MM.1S (cell line): ENCODE results near the gene CCDC63.

Experiments used
- DNase-seq: peaks from one replicate; pipeline ENCODE4 v3.0.0-alpha.2; 2015
- H2AFZ ChIP-seq: fragments of 300-600 bp; sonication (generic); 2 replicates; pipeline ENCODE4 v1.6.0; 2016; ENCODE audit warnings: antibody characterized with exemption, low read length
- H3F3A ChIP-seq: fragments of 300-600 bp; sonication (generic); 2 replicates; pipeline ENCODE4 v1.6.1; 2016; ENCODE audit warnings: mild to moderate bottlenecking, antibody characterized with exemption, low read length, moderate library complexity, mixed read lengths; ENCODE audit not compliant: insufficient read depth
- H3K27ac ChIP-seq: fragments of 300-600 bp; sonication (generic); 2 replicates; pipeline ENCODE4 v1.5.1; 2016; ENCODE audit warnings: mild to moderate bottlenecking, low read length
- H3K27me3 ChIP-seq: fragments of 300-600 bp; sonication (generic); replicated peaks from 2 replicates; pipeline ENCODE4 v1.6.0; 2016; ENCODE audit warnings: low read length; ENCODE audit not compliant: insufficient read depth
- H3K36me3 ChIP-seq: fragments of 300-600 bp; sonication (generic); replicated peaks from 2 replicates; pipeline ENCODE4 v1.6.1; 2016; ENCODE audit warnings: mild to moderate bottlenecking, low read length, mixed read lengths; ENCODE audit not compliant: insufficient read depth
- H3K4me1 ChIP-seq: fragments of 300-600 bp; sonication (generic); 2 replicates; pipeline ENCODE4 v1.6.1; 2016; ENCODE audit warnings: low read length, mixed read lengths
- H3K4me2 ChIP-seq: fragments of 300-600 bp; sonication (generic); 2 replicates; pipeline ENCODE4 v1.6.0; 2016; ENCODE audit warnings: low read depth, low read length
- H3K4me3 ChIP-seq: fragments of 300-600 bp; sonication (generic); 2 replicates; pipeline ENCODE4 v1.5.1; 2016; ENCODE audit warnings: low read length, mixed read lengths
- H3K79me2 ChIP-seq: fragments of 300-600 bp; sonication (generic); 2 replicates; pipeline ENCODE4 v1.6.1; 2016; ENCODE audit warnings: mixed run types, low read length, mixed read lengths
- H3K9ac ChIP-seq: fragments of 300-600 bp; sonication (generic); 2 replicates; pipeline ENCODE4 v1.6.1; 2016; ENCODE audit warnings: low read length, mixed read lengths
- H3K9me2 ChIP-seq: fragments of 300-600 bp; sonication (generic); replicated peaks from 2 replicates; pipeline ENCODE4 v1.6.1; 2016; ENCODE audit warnings: mild to moderate bottlenecking, low read length, mixed read lengths; ENCODE audit not compliant: insufficient read depth
- H3K9me3 ChIP-seq: fragments of 300-600 bp; sonication (generic); replicated peaks from 2 replicates; pipeline ENCODE4 v1.6.1; 2016; ENCODE audit warnings: mild to moderate bottlenecking, low read length, mixed read lengths; ENCODE audit not compliant: insufficient read depth
- H4K20me1 ChIP-seq: fragments of 300-600 bp; sonication (generic); 2 replicates; pipeline ENCODE4 v1.6.1; 2016; ENCODE audit warnings: mild to moderate bottlenecking, low read length, moderate library complexity, mixed read lengths; ENCODE audit not compliant: insufficient read depth
- CTCF ChIP-seq: fragments of 300-600 bp; sonication (generic); IDR thresholded peaks from 2 replicates; pipeline ENCODE4 v1.5.1; 2016; ENCODE audit warnings: antibody characterized with exemption, low read length, mixed read lengths
- EZH2 ChIP-seq: fragments of 300-600 bp; sonication (generic); optimal IDR thresholded peaks from 2 replicates; pipeline ENCODE3; 2017; ENCODE audit warnings: low read depth, mild to moderate bottlenecking, antibody characterized with exemption, low read length, mixed read lengths
- EZH2phosphoT487 ChIP-seq: fragments of 300-600 bp; sonication (generic); IDR thresholded peaks from 2 replicates; pipeline ENCODE4 v1.6.1; 2018; ENCODE audit warnings: antibody characterized with exemption, low read length

The CCDC63 gene

GRCh38 chr12:110922652-110923051, 75.9 kb downstream of the CCDC63 start:
- no peak overlapping the region for H3K9ac ChIP-seq
- no peak overlapping the region for H3K4me3 ChIP-seq
- no peak overlapping the region for H3K4me2 ChIP-seq
- H4K20me1 ChIP-seq, result no peaks in the 10 kb centered on the region
- no peaks in the 10 kb centered on the region for H3F3A ChIP-seq
- no peaks in the 10 kb centered on the region for H3K9me3 ChIP-seq
- H3K27ac ChIP-seq, result no peak overlapping the region
- no peak for DNase-seq
- H3K27me3 ChIP-seq, result no peaks in the 10 kb centered on the region
- H3K4me1 ChIP-seq, result no peaks in the 10 kb centered on the region
- H3K9me2 ChIP-seq, result no peaks in the 10 kb centered on the region
- no peak overlapping the region for H2AFZ ChIP-seq
- no peaks in the 10 kb centered on the region for H3K79me2 ChIP-seq
- no peaks in the 10 kb centered on the region for H3K36me3 ChIP-seq
- TF ChIP-seq CTCF (no peak), EZH2 (no peak), EZH2phosphoT487 (no peak)

- no peak overlapping the region for H3K4me2 ChIP-seq
- no peak for TF ChIP-seq CTCF
- no peak for TF ChIP-seq EZH2
- no peak for TF ChIP-seq EZH2phosphoT487
- no peaks in the 10 kb centered on the region for H3K9me2 ChIP-seq
- no peaks in the 10 kb centered on the region for H4K20me1 ChIP-seq
- no peaks in the 10 kb centered on the region for H3K36me3 ChIP-seq
- H3K4me3 ChIP-seq, result no peak overlapping the region
- H3K4me1 ChIP-seq, result no peaks in the 10 kb centered on the region
- no peaks in the 10 kb centered on the region for H3K27me3 ChIP-seq
- no peak overlapping the region for H3K9ac ChIP-seq
- H3K79me2 ChIP-seq, result no peaks in the 10 kb centered on the region
- H3F3A ChIP-seq, result no peaks in the 10 kb centered on the region
- no peaks in the 10 kb centered on the region for H3K9me3 ChIP-seq
- no peak overlapping the region for H2AFZ ChIP-seq
- DNase-seq, result no peak
- no peak overlapping the region for H3K27ac ChIP-seq
Measured at GRCh38 chr12:110923192-110923591, 76.4 kb downstream of the CCDC63 start.

- Histone ChIP-seq H2AFZ (no peak overlapping the region), H3K4me1 (no peaks in the 10 kb centered on the region), H3K27me3 (no peaks in the 10 kb centered on the region), H4K20me1 (no peaks in the 10 kb centered on the region), H3K79me2 (no peaks in the 10 kb centered on the region), H3K4me3 (no peak overlapping the region), H3K9me3 (no peaks in the 10 kb centered on the region), H3K9ac (no peak overlapping the region), H3F3A (no peaks in the 10 kb centered on the region), H3K27ac (no peak overlapping the region), H3K9me2 (no peaks in the 10 kb centered on the region), H3K4me2 (no peak overlapping the region), H3K36me3 (no peaks in the 10 kb centered on the region)
- TF ChIP-seq CTCF, result no peak
- TF ChIP-seq EZH2phosphoT487, result no peak
- TF ChIP-seq EZH2, result no peak
- DNase-seq, result no peak
Measured at GRCh38 chr12:110923692-110924334, 77.0 kb downstream of the CCDC63 start.
